ENCODE data around the gene VGLL2.

DNA sequence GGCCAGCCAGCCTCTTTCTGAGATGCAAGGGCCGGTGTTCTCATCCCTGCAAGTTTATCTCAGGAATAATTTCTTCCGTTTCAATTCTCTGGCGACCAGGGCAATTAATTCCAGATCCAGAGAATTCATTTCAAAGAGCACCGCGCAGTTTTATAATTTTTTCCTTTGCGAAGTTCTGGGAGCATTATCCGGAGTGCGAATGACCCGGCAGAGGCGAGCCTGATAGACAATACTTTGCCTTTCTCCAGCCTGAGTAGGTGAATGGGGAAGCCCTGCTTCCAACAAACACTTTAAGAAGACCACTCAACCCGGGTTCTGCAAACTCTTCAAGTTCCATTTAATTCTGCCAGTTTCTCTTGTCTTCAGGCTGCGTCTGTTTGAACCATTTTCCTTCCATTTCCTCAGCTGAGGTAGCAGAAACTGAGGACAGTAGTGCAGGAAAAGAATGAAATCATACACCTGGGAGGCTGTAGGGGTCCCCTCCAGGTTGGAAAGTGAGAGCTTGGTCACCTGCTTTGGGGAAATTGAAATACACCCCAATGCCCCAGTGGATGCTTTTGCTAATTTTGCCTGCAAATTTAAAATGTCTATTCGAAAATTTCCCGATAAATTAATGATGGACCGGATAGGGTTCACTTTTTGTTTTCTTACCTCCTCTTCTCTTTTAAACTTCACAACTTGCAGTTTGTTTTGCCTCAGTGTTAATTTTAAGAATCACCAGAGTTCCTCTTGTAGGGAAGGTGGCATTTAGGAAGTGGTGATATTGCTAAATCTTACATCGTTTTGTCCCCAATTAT is 1.1 kb downstream of the VGLL2 start:
- TF ChIP-seq CTCF (IDR thresholded peaks at IDR 0.05; ENCODE audit: low read depth, low read length, poor library complexity, severe bottlenecking) (no peak), EZH2phosphoT487 (IDR thresholded peaks at IDR 0.05; ENCODE audit: borderline replicate concordance, low read length) (no peak)

Data from DOHH2 (cell line).